Neural progenitor cell (in vitro differentiated cells): ENCODE measurements around the gene ALDH3B1. TPM values are rescaled to one million over a fixed set of nuclear protein-coding genes. Genes with fewer than 3 reads are reported as not detected.

Experiments
- DNase-seq: peaks from one replicate; pipeline ENCODE4 v3.0.0-alpha.2; 2016; ENCODE audit warnings: low spot score
- H2AFZ ChIP-seq: fragments of 200-600 bp; sonication (generic); replicated peaks from 2 replicates; pipeline ENCODE4 v1.6.1; 2016; ENCODE audit warnings: antibody characterized with exemption
- H3F3A ChIP-seq: fragments of 200-600 bp; sonication (generic); 2 replicates; pipeline ENCODE4 v1.6.1; 2016; ENCODE audit warnings: antibody characterized with exemption, low read depth
- H3K27ac ChIP-seq: fragments of 200-600 bp; sonication (generic); 2 replicates; pipeline ENCODE4 v1.5.1; 2016; ENCODE audit warnings: mild to moderate bottlenecking
- H3K27me3 ChIP-seq: fragments of 200-600 bp; sonication (generic); 2 replicates; pipeline ENCODE4 v1.6.1; 2016; ENCODE audit warnings: mild to moderate bottlenecking, moderate library complexity
- H3K36me3 ChIP-seq: fragments of 200-600 bp; sonication (generic); 2 replicates; pipeline ENCODE4 v1.5.1; 2016
- H3K4me1 ChIP-seq: fragments of 200-600 bp; sonication (generic); 2 replicates; pipeline ENCODE4 v1.6.1; 2016; ENCODE audit warnings: mixed run types
- H3K4me2 ChIP-seq: fragments of 200-600 bp; sonication (generic); 2 replicates; pipeline ENCODE4 v1.6.1; 2016
- H3K4me3 ChIP-seq: fragments of 200-600 bp; sonication (generic); 2 replicates; pipeline ENCODE4 v1.5.1; 2016
- H3K79me2 ChIP-seq: fragments of 200-600 bp; sonication (generic); 2 replicates; pipeline ENCODE4 v1.6.1; 2016; ENCODE audit warnings: low read depth
- H3K9ac ChIP-seq: fragments of 200-600 bp; sonication (generic); 2 replicates; pipeline ENCODE4 v1.6.1; 2016
- H3K9me3 ChIP-seq: fragments of 200-600 bp; sonication (generic); 2 replicates; pipeline ENCODE4 v1.5.1; 2016; ENCODE audit warnings: low read depth
- H4K20me1 ChIP-seq: fragments of 200-600 bp; sonication (generic); 2 replicates; pipeline ENCODE4 v1.6.1; 2016; ENCODE audit warnings: low read depth
- H3K27ac Mint-ChIP-seq: 3 replicates; pipeline ENCODE4 v1.8.0; 2021; ENCODE audit warnings: mixed read lengths
- H3K27me3 Mint-ChIP-seq: 2 replicates; pipeline ENCODE4 v1.8.0; 2022; ENCODE audit warnings: low read depth, mild to moderate bottlenecking, inconsistent platforms, moderate library complexity, mixed read lengths; ENCODE audit not compliant: insufficient read depth
- H3K36me3 Mint-ChIP-seq: 3 replicates; pipeline ENCODE4 v1.8.0; 2021; ENCODE audit warnings: mixed read lengths
- H3K4me1 Mint-ChIP-seq: 3 replicates; pipeline ENCODE4 v1.8.0; 2021; ENCODE audit warnings: mixed read lengths
- H3K4me3 Mint-ChIP-seq: 3 replicates; pipeline ENCODE4 v1.8.0; 2021; ENCODE audit warnings: mild to moderate bottlenecking, moderate library complexity, mixed read lengths
- H3K9me3 Mint-ChIP-seq: 3 replicates; pipeline ENCODE4 v1.8.0; 2020; ENCODE audit warnings: mixed read lengths
- CTCF ChIP-seq: fragments of 200-600 bp; sonication (generic); IDR thresholded peaks from 2 replicates; pipeline ENCODE4 v1.5.1; 2017; ENCODE audit warnings: antibody characterized with exemption, mild to moderate bottlenecking
- EZH2 ChIP-seq: fragments of 200-600 bp; sonication (generic); IDR thresholded peaks from 2 replicates; pipeline ENCODE4 v1.6.1; 2017; ENCODE audit warnings: antibody characterized with exemption, mild to moderate bottlenecking, moderate library complexity
- EZH2phosphoT487 ChIP-seq: fragments of 200-600 bp; sonication (generic); IDR thresholded peaks from 2 replicates; pipeline ENCODE4 v1.6.1; 2017; ENCODE audit warnings: antibody characterized with exemption
- total RNA-seq: library from RNA; depleted of rRNA; stranded (reverse); fragments of >200 nt; gene quantifications from 2 replicates; pipeline ENCODE4 v1.2.3, GENCODE V29; 2015; ENCODE audit warnings: low replicate concordance

The ALDH3B1 gene
- total RNA-seq, 1 donor from 2014 or later, result not detected

GRCh38 chr11:68002575-68002937 lies 7.6 kb upstream of the ALDH3B1 start:
- H3K4me1 Mint-ChIP-seq, result peaks cover 22% of the 10 kb centered on the region
- Histone ChIP-seq H3K79me2 (no peaks in the 10 kb centered on the region), H3K9ac (no peak overlapping the region), H3K9me3 (no peaks in the 10 kb centered on the region), H3K4me2 (peak overlapping the region; percentile 97), H3K4me3 (no peak overlapping the region), H3K27ac (no peak overlapping the region), H3F3A (peaks cover 9% of the 10 kb centered on the region), H3K27me3 (peaks cover 29% of the 10 kb centered on the region), H4K20me1 (peaks cover 7% of the 10 kb centered on the region), H3K4me1 (no peaks in the 10 kb centered on the region), H2AFZ (no peak overlapping the region), H3K36me3 (no peaks in the 10 kb centered on the region)
- TF ChIP-seq EZH2phosphoT487, result no peak
- TF ChIP-seq CTCF, result no peak
- TF ChIP-seq EZH2, result no peak
- H3K4me3 Mint-ChIP-seq, result peak overlapping the region; percentile 85
- no peak overlapping the region for H3K27ac Mint-ChIP-seq
- H3K36me3 Mint-ChIP-seq, result no peaks in the 10 kb centered on the region
- no peak for DNase-seq
- H3K27me3 Mint-ChIP-seq, result peaks cover 22% of the 10 kb centered on the region
- no peaks in the 10 kb centered on the region for H3K9me3 Mint-ChIP-seq

DNA sequence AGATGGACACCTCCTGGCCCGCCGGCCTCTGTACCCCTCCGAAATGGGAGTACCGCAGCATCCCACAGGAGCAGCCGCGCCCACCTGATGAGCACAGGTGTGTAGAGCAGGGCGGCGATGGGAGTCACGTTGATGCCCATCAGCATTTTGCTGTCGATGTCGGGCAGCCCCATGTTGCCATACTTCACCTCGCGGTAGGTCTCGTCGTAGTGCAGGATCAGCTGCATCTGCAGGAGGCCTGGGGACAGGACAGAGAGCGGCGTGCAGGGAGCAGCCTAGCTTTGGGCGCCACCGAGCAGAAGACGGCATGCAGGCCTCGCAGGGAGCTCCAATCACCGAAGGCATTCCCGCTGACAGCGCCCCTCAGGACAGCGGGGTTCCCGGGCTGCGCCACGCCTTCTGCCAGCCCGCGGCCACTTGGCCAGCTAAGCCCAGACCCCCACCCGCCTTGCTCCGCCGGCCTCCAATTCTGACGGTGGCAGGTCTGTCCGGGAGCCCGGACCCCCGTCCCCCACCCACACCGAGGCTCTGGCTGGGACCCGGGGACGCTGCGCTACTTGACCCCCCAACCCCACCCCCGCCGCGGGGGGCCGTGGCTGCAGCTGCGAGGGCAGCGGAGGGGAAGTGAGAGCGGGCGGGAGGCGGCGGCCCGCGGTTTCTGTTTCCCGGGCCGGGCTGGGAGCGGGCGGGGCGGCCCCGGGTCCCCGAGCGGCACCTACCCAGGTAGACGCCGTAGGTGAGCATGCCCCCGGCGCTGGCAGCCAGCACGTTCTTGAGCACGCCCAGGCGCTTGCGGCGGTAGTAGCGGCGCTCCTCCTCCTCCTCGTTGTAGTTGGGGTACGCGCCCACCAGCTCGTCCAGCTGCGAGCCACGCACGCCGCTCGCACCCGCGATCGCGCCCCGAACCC lies 6.9 kb upstream of the ALDH3B1 start:
- Histone ChIP-seq H3K27ac (no peak overlapping the region), H3K4me2 (peak overlapping the region; percentile 97), H3K36me3 (no peaks in the 10 kb centered on the region), H3K9ac (no peak overlapping the region), H3K4me1 (no peaks in the 10 kb centered on the region), H3K4me3 (peak overlapping the region; percentile 72), H3K79me2 (no peaks in the 10 kb centered on the region), H3K9me3 (no peaks in the 10 kb centered on the region), H4K20me1 (peaks cover 7% of the 10 kb centered on the region), H3F3A (peaks cover 9% of the 10 kb centered on the region), H2AFZ (peak overlapping the region; percentile 74), H3K27me3 (peaks cover 29% of the 10 kb centered on the region)
- Mint-ChIP-seq H3K27me3 (peaks cover 22% of the 10 kb centered on the region), H3K4me1 (peaks cover 21% of the 10 kb centered on the region), H3K9me3 (no peaks in the 10 kb centered on the region), H3K27ac (no peak overlapping the region), H3K4me3 (peak overlapping the region; percentile 85), H3K36me3 (no peaks in the 10 kb centered on the region)
- DNase-seq, result peak; percentile 62
- TF ChIP-seq EZH2 (peak; percentile 56), CTCF (no peak), EZH2phosphoT487 (peak; percentile 32)

DNA sequence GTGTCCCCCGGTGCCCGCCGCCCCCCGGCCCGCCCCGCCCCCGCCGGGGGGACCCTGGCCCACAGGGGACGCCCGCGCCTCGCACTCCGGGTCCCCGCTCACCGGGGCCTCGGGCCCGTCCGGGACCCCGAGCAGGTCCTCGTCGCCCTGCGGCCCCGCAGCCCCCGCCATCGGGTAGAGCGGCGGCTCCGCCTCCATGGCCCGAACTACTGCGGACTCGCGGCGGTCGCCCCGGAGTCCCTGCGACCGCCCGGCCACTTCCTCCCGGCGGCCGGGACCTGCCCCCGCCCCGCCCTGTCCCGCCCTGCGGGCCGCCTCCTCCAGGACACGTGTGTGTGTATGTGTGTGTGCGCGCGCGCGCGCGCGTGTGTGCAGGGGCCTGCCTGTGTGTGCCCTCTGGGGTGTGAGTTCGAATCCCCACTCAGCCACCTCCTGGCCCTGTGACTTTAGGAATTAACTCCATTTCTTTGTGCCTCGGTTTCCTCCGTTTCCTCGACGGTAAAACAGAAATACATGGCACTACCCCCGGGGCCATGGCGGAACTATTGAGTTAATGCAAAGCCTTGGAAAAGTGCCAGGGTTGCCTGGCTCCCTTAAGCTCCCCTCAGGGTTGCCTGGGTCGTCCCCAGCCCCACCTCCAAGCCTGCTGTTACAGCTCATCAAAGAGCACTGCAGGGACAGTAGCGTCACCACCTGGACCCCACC lies 6.1 kb upstream of the ALDH3B1 start, which contains the start of gene UNC93B1:
Gene UNC93B1, minus strand, starts transcription at position 252 of the 705 bp plus-strand sequence. Its CDS starts 54 bp downstream, at position 198.
- H3K4me1 ChIP-seq, result no peaks in the 10 kb centered on the region
- Mint-ChIP-seq H3K27me3 (peaks cover 22% of the 10 kb centered on the region), H3K4me1 (peaks cover 24% of the 10 kb centered on the region), H3K36me3 (no peaks in the 10 kb centered on the region), H3K27ac (no peak within 1 kb of the TSS), H3K9me3 (no peaks in the 10 kb centered on the region), H3K4me3 (peak within 1 kb of the TSS; percentile 87)
- peak within 1 kb of the TSS; percentile 74 for H2AFZ ChIP-seq
- H3K4me2 ChIP-seq, result peak within 1 kb of the TSS; percentile 97
- no peak within 1 kb of the TSS for H3K9ac ChIP-seq
- peak within 1 kb of the TSS; percentile 72 for H3K4me3 ChIP-seq
- TF ChIP-seq CTCF (no peak), EZH2phosphoT487 (peak; percentile 15), EZH2 (peak; percentile 55)
- peaks cover 29% of the 10 kb centered on the region for H3K27me3 ChIP-seq
- no peak within 1 kb of the TSS for H3K27ac ChIP-seq
- H4K20me1 ChIP-seq, result peaks cover 7% of the 10 kb centered on the region
- H3K36me3 ChIP-seq, result no peaks in the 10 kb centered on the region
- H3F3A ChIP-seq, result peaks cover 9% of the 10 kb centered on the region
- H3K9me3 ChIP-seq, result no peaks in the 10 kb centered on the region
- H3K79me2 ChIP-seq, result no peaks in the 10 kb centered on the region
- DNase-seq, result peak; percentile 81
